ENCODE data around the gene UBE2I. TPM values are rescaled to one million over a fixed set of nuclear protein-coding genes. Genes with fewer than 3 reads are reported as not detected.

The UBE2I gene
- total RNA-seq, 1 experiment from 2014 or later = 212 TPM

DNA sequence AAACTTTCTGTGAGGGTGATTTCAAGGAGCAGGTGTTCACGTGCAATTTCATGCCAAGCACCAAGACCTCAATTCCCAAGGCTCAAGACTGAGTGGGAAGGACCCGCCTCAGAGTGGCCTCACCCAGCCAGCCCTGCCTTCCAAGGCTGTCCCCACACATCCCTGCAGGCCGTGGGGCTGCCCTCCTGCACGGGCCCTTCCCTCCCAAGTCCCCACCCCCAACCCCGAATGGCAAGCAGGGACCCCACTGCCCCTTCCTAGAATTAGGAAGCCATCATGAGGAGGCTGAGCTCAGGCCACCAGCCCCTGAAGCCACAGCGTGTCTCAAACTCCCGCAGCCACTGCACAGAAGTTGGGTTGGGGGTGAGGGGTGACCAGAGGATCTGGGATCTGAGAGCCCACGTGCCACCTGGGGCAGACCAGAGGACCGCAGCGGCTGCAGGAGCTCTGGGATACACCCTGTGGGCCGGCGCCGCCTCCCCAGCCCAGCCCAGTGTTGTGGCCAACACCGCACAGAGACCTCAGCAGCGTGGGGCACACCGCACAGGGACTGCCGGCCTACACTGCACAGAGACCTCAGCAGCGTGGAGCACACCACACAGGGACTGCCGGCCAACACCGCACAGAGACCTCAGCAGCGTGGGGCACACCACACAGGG is 63.0 kb downstream of the UBE2I start:
- no peaks in the 10 kb centered on the region for H3K9me2 ChIP-seq (ENCODE audit: insufficient read depth)
- ATAC-seq (no peak), DNase-seq (ENCODE audit: low read depth, low spot score) (no peak)
- H3K4me2 ChIP-seq (ENCODE audit: low read length) = no peak overlapping the region
- no TSS peak for BruUV-seq (replicated peaks)
- H3K27me3 ChIP-seq (ENCODE audit: insufficient read depth, low read length) = no peaks in the 10 kb centered on the region
- no peak for TF ChIP-seq ZNF274 (IDR thresholded peaks at IDR 0.05; ENCODE audit: low read depth, low read length)
- no peak for TF ChIP-seq POLR2A (IDR thresholded peaks at IDR 0.05; ENCODE audit: borderline replicate concordance, extremely low read depth, insufficient read depth, insufficient read length)
- H3K27ac ChIP-seq (ENCODE audit: low read depth, low read length) = no peak overlapping the region
- ChIA-PET CTCF (interaction anchor here (1.2 kb wide), 1 partner anchor 9 kb away, joined by 3 read pairs; no protein-coding TSS in a partner anchor), POLR2A (no interaction called here), RAD21 (ENCODE audit: low non-redundant PET in 1 of 2, low total read pairs in 2 of 2, uncharacterized antibody in 2 of 2, unreplicated experiment in 2 of 2) (interaction anchor here in 1 of 2 experiments (0.7 kb wide), 1 partner anchor 43 kb away, joined by 3 read pairs; no protein-coding TSS in a partner anchor)
- intact Hi-C loops (cut with micrococcal nuclease) = no loop called here
- H3K4me1 ChIP-seq (ENCODE audit: control insufficient read depth in 1 of 2, insufficient read depth in 2 of 2, low read length in 2 of 2) = no peaks in the 10 kb centered on the region; a peak in 1 of 4 replicates
- no peak overlapping the region for H2AFZ ChIP-seq (ENCODE audit: low read depth, low read length, poor library complexity, severe bottlenecking)
- peaks cover 15% of the 10 kb centered on the region; the same call in 1 of the 2 replicates for H3K79me2 ChIP-seq (ENCODE audit: insufficient read depth, low read length)
- no peak overlapping the region for H3K4me3 ChIP-seq (replicated peaks in 1 of 2; ENCODE audit: low read depth in 1 of 2, low read length in 2 of 2)
- peaks cover 0 to 13% of the 10 kb centered on the region in 2 experiments; a peak in 1 of 4 replicates for H3K36me3 ChIP-seq (ENCODE audit: control insufficient read depth in 1 of 2, insufficient read depth in 2 of 2, low read length in 2 of 2)
- H4K20me1 ChIP-seq (ENCODE audit: insufficient read depth) = no peaks in the 10 kb centered on the region
- no peaks in the 10 kb centered on the region for H3K9me3 ChIP-seq (ENCODE audit: control insufficient read depth in 1 of 2, insufficient read depth in 1 of 2, low read depth in 1 of 2, low read length in 2 of 2)
- H3K9ac ChIP-seq (ENCODE audit: low read length) = no peak overlapping the region

DNA sequence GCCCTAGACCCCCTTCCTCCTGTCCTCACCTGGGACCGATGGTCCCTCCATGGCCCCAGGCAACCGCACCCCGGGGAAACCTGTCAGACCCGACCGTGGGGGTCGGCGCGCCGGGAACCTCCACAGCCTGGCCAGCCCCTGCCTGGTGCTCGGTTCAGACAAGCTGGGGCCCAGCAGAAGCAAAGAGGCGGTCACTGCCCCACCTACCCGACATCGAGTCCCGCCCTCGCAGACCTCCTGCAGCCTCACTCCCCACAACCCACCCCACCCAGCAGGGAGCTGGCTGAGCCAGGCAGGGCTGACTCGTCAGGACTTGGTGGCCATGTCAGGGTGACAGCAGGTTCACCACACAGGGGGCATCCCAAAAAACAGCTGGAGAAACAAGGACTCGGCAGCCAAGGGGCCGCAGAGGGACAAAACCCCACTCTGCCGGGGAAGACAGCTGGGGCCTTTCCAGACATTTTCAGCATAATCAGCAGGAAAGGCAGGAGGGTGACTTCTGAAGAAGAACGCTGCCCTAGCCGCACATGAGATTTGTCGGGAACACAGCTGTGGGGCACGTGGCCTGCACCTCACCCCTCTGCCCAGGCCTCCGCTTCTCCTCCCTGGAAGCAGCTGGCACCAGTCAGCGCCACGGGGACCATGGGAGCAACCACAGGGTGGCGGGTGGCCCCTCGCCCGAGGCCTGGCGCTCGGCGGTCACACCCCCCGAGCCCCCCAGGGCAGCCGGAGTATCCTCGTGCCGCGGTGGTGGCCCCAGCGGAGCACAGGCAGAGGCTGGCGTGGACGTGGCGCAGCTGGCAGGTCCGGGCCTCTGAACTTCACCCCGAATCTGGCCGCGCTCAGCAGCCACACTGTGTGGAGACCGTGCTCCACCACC is 65.2 kb downstream of the UBE2I start:
- Histone ChIP-seq H3K36me3 (ENCODE audit: control insufficient read depth in 1 of 2, insufficient read depth in 2 of 2, low read length in 2 of 2) (peaks cover 0 to 13% of the 10 kb centered on the region in 2 experiments; a peak in 1 of 4 replicates), H3K4me3 (replicated peaks in 1 of 2; ENCODE audit: low read depth in 1 of 2, low read length in 2 of 2) (no peak overlapping the region), H3K4me2 (ENCODE audit: low read length) (no peak overlapping the region), H3K9ac (ENCODE audit: low read length) (no peak overlapping the region), H3K27me3 (ENCODE audit: insufficient read depth, low read length) (no peaks in the 10 kb centered on the region), H2AFZ (ENCODE audit: low read depth, low read length, poor library complexity, severe bottlenecking) (no peak overlapping the region), H3K9me3 (ENCODE audit: control insufficient read depth in 1 of 2, insufficient read depth in 1 of 2, low read depth in 1 of 2, low read length in 2 of 2) (no peaks in the 10 kb centered on the region), H3K79me2 (ENCODE audit: insufficient read depth, low read length) (peaks cover 34% of the 10 kb centered on the region), H3K27ac (ENCODE audit: low read depth, low read length) (no peak overlapping the region; the same call in 1 of the 2 replicates), H4K20me1 (ENCODE audit: insufficient read depth) (no peaks in the 10 kb centered on the region), H3K4me1 (ENCODE audit: control insufficient read depth in 1 of 2, insufficient read depth in 2 of 2, low read length in 2 of 2) (peaks cover 6 to 12% of the 10 kb centered on the region in 2 experiments; a peak in 2 of 4 replicates), H3K9me2 (ENCODE audit: insufficient read depth) (no peaks in the 10 kb centered on the region)
- ATAC-seq = no peak
- no peak for DNase-seq (ENCODE audit: low read depth, low spot score)
- ChIA-PET POLR2A (interaction anchor here (0.5 to 0.6 kb wide), 2 partner anchors 32 to 46 kb away, joined by 4 read pairs; partner anchors contain the start of gene UQCC4), CTCF (no interaction called here), RAD21 (ENCODE audit: low non-redundant PET in 1 of 2, low total read pairs in 2 of 2, uncharacterized antibody in 2 of 2, unreplicated experiment in 2 of 2) (no interaction called here)
- intact Hi-C loops (cut with micrococcal nuclease) = no loop called here
- no TSS peak for BruUV-seq (replicated peaks)
- TF ChIP-seq CEBPB (IDR thresholded peaks at IDR 0.05; ENCODE audit: low read depth) (no peak), ZFX (IDR thresholded peaks at IDR 0.05) (no peak), EGR1 (IDR thresholded peaks at IDR 0.05; ENCODE audit: low read depth) (no peak), CBX3 (IDR thresholded peaks at IDR 0.05; ENCODE audit: low read depth) (no peak), POLR2AphosphoS5 (IDR thresholded peaks at IDR 0.05; ENCODE audit: low read depth, low read length) (no peak), FOSL1 (IDR thresholded peaks at IDR 0.05; ENCODE audit: low read depth) (no peak), POLR2A (IDR thresholded peaks at IDR 0.05; ENCODE audit: borderline replicate concordance, extremely low read depth, insufficient read depth, insufficient read length) (no peak), SIN3A (IDR thresholded peaks at IDR 0.05; ENCODE audit: low read depth) (no peak), EZH2 (IDR thresholded peaks at IDR 0.05) (no peak), EZH2phosphoT487 (IDR thresholded peaks at IDR 0.05; ENCODE audit: borderline replicate concordance) (no peak)
- TF ChIP-seq, protein P1, sequence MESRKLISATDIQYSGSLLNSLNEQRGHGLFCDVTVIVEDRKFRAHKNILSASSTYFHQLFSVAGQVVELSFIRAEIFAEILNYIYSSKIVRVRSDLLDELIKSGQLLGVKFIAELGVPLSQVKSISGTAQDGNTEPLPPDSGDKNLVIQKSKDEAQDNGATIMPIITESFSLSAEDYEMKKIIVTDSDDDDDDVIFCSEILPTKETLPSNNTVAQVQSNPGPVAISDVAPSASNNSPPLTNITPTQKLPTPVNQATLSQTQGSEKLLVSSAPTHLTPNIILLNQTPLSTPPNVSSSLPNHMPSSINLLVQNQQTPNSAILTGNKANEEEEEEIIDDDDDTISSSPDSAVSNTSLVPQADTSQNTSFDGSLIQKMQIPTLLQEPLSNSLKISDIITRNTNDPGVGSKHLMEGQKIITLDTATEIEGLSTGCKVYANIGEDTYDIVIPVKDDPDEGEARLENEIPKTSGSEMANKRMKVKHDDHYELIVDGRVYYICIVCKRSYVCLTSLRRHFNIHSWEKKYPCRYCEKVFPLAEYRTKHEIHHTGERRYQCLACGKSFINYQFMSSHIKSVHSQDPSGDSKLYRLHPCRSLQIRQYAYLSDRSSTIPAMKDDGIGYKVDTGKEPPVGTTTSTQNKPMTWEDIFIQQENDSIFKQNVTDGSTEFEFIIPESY (IDR thresholded peaks at IDR 0.05; ENCODE audit: extremely low read depth, insufficient replicate concordance, low read length) = no peak

All from HCT116 (cell line).